ENCODE measurements around the gene PITPNB.

The PITPNB gene

GRCh38 chr22:27872488-27872887 lies 46.6 kb downstream of the PITPNB start:
- DNase-seq, result no peak
- no peak overlapping the region for H2AFZ ChIP-seq (ENCODE audit: low read depth, low read length)
- H3K4me1 ChIP-seq (ENCODE audit: insufficient read depth, low read length), result no peaks in the 10 kb centered on the region
- no peaks in the 10 kb centered on the region for H3K27me3 ChIP-seq (ENCODE audit: insufficient read depth, low read length, poor library complexity)
- H3K9me3 ChIP-seq (ENCODE audit: insufficient read depth, low read length, severe bottlenecking), result no peaks in the 10 kb centered on the region
- no peak overlapping the region for H3K4me2 ChIP-seq (ENCODE audit: insufficient read depth, low read length)
- H4K20me1 ChIP-seq (ENCODE audit: insufficient read depth, low read length), result peaks cover 41% of the 10 kb centered on the region; the same call in 1 of the 2 replicates
- ATAC-seq (ENCODE audit: insufficient read depth, low read depth), result no peak
- no peak overlapping the region for H3K9ac ChIP-seq (ENCODE audit: low read depth, low read length)
- peaks cover 65% of the 10 kb centered on the region for H3K79me2 ChIP-seq (ENCODE audit: insufficient read depth, low read length)
- H3K4me3 ChIP-seq (ENCODE audit: low read depth in 1 of 2, low read length in 2 of 2), result no peak overlapping the region
- H3K36me3 ChIP-seq (ENCODE audit: insufficient read depth, low read length), result peaks cover 93% of the 10 kb centered on the region
- no peak for TF ChIP-seq EZH2 (IDR thresholded peaks at IDR 0.05; ENCODE audit: borderline replicate concordance, low read depth, low read length, severe bottlenecking)
- TF ChIP-seq, protein P1, sequence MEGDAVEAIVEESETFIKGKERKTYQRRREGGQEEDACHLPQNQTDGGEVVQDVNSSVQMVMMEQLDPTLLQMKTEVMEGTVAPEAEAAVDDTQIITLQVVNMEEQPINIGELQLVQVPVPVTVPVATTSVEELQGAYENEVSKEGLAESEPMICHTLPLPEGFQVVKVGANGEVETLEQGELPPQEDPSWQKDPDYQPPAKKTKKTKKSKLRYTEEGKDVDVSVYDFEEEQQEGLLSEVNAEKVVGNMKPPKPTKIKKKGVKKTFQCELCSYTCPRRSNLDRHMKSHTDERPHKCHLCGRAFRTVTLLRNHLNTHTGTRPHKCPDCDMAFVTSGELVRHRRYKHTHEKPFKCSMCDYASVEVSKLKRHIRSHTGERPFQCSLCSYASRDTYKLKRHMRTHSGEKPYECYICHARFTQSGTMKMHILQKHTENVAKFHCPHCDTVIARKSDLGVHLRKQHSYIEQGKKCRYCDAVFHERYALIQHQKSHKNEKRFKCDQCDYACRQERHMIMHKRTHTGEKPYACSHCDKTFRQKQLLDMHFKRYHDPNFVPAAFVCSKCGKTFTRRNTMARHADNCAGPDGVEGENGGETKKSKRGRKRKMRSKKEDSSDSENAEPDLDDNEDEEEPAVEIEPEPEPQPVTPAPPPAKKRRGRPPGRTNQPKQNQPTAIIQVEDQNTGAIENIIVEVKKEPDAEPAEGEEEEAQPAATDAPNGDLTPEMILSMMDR (IDR thresholded peaks at IDR 0.05; ENCODE audit: borderline replicate concordance, extremely low read depth, low read length, poor library complexity, severe bottlenecking), result no peak
- no peak overlapping the region for H3K27ac ChIP-seq (ENCODE audit: low read length)

DNA sequence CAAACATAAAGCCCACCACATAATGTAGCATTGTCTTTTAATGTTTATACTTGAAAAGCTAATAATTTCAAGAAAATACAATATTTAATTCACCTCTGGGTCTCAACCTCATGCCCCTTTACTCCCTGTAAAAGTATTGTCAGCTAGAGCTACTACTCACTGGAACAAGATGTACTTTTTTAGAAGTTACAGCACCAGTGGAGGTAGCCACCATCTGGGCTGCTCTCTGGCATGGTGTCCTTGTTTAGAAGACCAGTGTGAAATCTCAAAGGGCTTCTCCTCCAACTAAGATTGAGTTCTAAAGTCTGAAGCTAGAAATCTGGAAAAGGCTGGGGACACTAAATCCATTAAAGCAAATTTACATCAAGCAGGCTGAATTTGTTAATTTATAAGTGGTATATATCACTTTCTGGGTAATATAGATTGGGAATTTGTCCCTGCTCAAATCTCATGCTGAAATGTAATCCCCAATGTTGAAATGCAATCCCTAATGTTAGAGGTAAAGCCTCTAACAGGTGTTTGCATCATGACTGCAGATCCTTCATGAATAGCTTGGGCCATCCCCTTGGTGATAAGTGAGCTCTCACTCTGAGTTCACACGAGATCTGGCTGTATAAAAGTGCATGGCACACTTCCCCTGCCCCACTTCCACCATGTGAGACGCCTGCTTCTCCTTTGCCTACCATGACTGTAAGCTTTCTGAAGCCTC lies 47.6 kb downstream of the PITPNB start:
- Histone ChIP-seq H3K4me2 (ENCODE audit: insufficient read depth, low read length) (no peak overlapping the region), H2AFZ (ENCODE audit: low read depth, low read length) (no peak overlapping the region)

GRCh38 chr22:27870234-27871191 lies 48.5 kb downstream of the PITPNB start:
- H3K27ac ChIP-seq (ENCODE audit: low read length), result peak overlapping the region; percentile 15; the same call in 1 of the 2 replicates
- no peak overlapping the region for H2AFZ ChIP-seq (ENCODE audit: low read depth, low read length)
- TF ChIP-seq EZH2 (IDR thresholded peaks at IDR 0.05; ENCODE audit: borderline replicate concordance, low read depth, low read length, severe bottlenecking), result no peak
- peaks cover 97% of the 10 kb centered on the region for H3K36me3 ChIP-seq (ENCODE audit: insufficient read depth, low read length)
- no peaks in the 10 kb centered on the region for H3K4me1 ChIP-seq (ENCODE audit: insufficient read depth, low read length)
- no peaks in the 10 kb centered on the region for H3K27me3 ChIP-seq (ENCODE audit: insufficient read depth, low read length, poor library complexity)
- H4K20me1 ChIP-seq (ENCODE audit: insufficient read depth, low read length), result peaks cover 29% of the 10 kb centered on the region; the same call in 1 of the 2 replicates
- H3K9ac ChIP-seq (ENCODE audit: low read depth, low read length), result no peak overlapping the region
- ATAC-seq (ENCODE audit: insufficient read depth, low read depth), result no peak
- H3K4me3 ChIP-seq (ENCODE audit: low read depth in 1 of 2, low read length in 2 of 2), result no peak overlapping the region
- H3K4me2 ChIP-seq (ENCODE audit: insufficient read depth, low read length), result no peak overlapping the region
- DNase-seq, result no peak
- no peaks in the 10 kb centered on the region for H3K9me3 ChIP-seq (ENCODE audit: insufficient read depth, low read length, severe bottlenecking)
- H3K79me2 ChIP-seq (ENCODE audit: insufficient read depth, low read length), result peaks cover 56% of the 10 kb centered on the region

More for the DNA sequence above, 47.6 kb downstream of the PITPNB start:
- peaks cover 93% of the 10 kb centered on the region for H3K36me3 ChIP-seq (ENCODE audit: insufficient read depth, low read length)
- no peaks in the 10 kb centered on the region for H3K27me3 ChIP-seq (ENCODE audit: insufficient read depth, low read length, poor library complexity)
- H3K27ac ChIP-seq (ENCODE audit: low read length), result no peak overlapping the region
- ATAC-seq (ENCODE audit: insufficient read depth, low read depth) (no peak), DNase-seq (no peak)
- H3K9ac ChIP-seq (ENCODE audit: low read depth, low read length), result no peak overlapping the region
- H4K20me1 ChIP-seq (ENCODE audit: insufficient read depth, low read length), result peaks cover 35% of the 10 kb centered on the region; the same call in 1 of the 2 replicates
- H3K4me3 ChIP-seq (ENCODE audit: low read depth in 1 of 2, low read length in 2 of 2), result no peak overlapping the region
- H3K4me1 ChIP-seq (ENCODE audit: insufficient read depth, low read length), result no peaks in the 10 kb centered on the region
- H3K9me3 ChIP-seq (ENCODE audit: insufficient read depth, low read length, severe bottlenecking), result no peaks in the 10 kb centered on the region
- TF ChIP-seq, protein P1 (IDR thresholded peaks at IDR 0.05; ENCODE audit: borderline replicate concordance, extremely low read depth, low read length, poor library complexity, severe bottlenecking), result no peak
- no peak for TF ChIP-seq EZH2 (IDR thresholded peaks at IDR 0.05; ENCODE audit: borderline replicate concordance, low read depth, low read length, severe bottlenecking)
- peaks cover 64% of the 10 kb centered on the region for H3K79me2 ChIP-seq (ENCODE audit: insufficient read depth, low read length)

Measured in DND-41 (cell line).